ENCODE measurements around the gene CAMTA2. TPM values are rescaled to one million over a fixed set of nuclear protein-coding genes. Genes with fewer than 3 reads are reported as not detected.
A peak's percentile ranks its signal among the peaks of the same experiment; 100 is the strongest.

CAMTA2 gene
- total RNA-seq, 2 experiments from 2014 or later: 91.5 to 99.0 TPM

DNA sequence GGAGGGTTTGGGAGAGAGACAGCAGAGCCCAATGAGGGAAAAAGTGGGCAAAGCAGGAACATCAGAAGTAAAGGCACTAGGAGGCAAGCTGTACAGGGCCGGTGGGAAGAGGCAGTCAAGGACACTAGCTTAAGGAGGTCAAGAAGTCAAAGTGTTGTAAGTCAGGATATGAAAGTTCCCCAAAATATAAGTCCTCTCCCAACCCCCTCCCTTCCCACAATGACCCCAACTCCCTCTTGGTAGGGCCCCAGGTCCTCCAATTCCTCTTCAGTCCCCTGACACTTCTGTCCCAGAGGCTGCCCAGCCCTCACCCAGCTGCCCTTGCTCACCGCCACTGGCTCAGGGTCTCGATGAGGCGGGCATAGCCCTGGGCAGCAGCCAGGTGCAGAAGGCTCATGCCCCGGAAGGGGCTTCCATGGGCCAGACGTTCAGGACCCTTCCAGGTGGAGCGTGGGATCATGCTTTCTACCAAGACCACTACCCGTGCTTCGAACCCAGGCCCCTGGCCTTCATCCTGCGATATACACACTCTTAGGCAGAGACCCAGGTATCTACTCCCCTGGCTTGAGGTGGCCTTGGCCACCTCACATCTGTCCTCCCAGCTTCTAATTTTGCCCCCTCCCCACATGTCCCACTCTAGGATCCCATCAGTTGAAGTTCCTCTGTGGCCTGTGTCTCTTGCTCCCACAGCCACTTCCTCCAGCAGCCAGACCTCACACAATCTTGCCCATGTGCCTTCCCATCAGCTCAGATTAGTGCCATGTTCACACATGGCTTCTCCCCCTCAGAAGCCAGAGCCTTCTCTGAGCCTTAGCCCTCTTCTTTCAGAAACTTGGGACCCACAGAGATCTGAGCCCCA is 14.0 kb downstream of the CAMTA2 start:
- intact Hi-C loops (cut with micrococcal nuclease): no loop called here
- Mint-ChIP-seq H3K4me3 (no peak overlapping the region), H3K27ac (peak overlapping the region; percentile 18)

DNA sequence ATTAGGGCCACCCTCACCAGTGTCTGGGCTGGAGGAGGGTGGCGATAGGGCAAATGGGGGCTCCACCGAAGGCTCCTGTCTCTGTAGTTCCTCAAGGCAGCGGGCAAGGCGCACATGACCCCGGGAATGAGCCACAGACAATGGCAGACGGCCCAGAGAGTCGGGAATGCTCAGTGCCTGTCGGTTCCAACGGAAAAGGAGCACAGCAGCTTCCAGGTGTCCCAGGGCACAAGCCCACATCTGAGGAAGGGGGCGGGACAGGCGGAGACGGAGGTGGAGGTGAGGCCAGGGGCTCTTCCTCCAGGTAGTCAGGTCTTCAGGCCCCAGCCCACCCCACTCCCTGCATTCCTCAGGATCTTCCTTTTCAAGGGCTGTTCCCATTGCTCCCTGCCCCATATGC is 14.7 kb downstream of the CAMTA2 start:
- H3K27ac Mint-ChIP-seq: peak overlapping the region; percentile 18
- intact Hi-C loops (cut with micrococcal nuclease): no loop called here
- H3K4me1 Mint-ChIP-seq (ENCODE audit: low read depth): peaks cover 22% of the 10 kb centered on the region

More for the DNA sequence above, 14.0 kb downstream of the CAMTA2 start:
- no peak for DNase-seq
- ATAC-seq: no peak
- Mint-ChIP-seq H3K27me3 (no peaks in the 10 kb centered on the region), H3K9me3 (no peaks in the 10 kb centered on the region), H3K36me3 (ENCODE audit: low read depth) (peaks cover 47% of the 10 kb centered on the region), H3K4me1 (ENCODE audit: low read depth) (peaks cover 22% of the 10 kb centered on the region)
- ChIA-PET POLR2A (interaction anchor here (0.6 to 15.1 kb wide), 4 partner anchors 10 to 25 kb away, joined by 4 to 627 read pairs (median 8); partner anchors contain the start of genes CAMTA2, ENO3, PFN1 and RNF167), CTCF (interaction anchor here (1.3 kb wide), 1 partner anchor 33 kb away, joined by 3 read pairs; no protein-coding TSS in a partner anchor)
- TF ChIP-seq, protein P1, sequence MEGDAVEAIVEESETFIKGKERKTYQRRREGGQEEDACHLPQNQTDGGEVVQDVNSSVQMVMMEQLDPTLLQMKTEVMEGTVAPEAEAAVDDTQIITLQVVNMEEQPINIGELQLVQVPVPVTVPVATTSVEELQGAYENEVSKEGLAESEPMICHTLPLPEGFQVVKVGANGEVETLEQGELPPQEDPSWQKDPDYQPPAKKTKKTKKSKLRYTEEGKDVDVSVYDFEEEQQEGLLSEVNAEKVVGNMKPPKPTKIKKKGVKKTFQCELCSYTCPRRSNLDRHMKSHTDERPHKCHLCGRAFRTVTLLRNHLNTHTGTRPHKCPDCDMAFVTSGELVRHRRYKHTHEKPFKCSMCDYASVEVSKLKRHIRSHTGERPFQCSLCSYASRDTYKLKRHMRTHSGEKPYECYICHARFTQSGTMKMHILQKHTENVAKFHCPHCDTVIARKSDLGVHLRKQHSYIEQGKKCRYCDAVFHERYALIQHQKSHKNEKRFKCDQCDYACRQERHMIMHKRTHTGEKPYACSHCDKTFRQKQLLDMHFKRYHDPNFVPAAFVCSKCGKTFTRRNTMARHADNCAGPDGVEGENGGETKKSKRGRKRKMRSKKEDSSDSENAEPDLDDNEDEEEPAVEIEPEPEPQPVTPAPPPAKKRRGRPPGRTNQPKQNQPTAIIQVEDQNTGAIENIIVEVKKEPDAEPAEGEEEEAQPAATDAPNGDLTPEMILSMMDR (IDR thresholded peaks at IDR 0.05): no peak

DNA sequence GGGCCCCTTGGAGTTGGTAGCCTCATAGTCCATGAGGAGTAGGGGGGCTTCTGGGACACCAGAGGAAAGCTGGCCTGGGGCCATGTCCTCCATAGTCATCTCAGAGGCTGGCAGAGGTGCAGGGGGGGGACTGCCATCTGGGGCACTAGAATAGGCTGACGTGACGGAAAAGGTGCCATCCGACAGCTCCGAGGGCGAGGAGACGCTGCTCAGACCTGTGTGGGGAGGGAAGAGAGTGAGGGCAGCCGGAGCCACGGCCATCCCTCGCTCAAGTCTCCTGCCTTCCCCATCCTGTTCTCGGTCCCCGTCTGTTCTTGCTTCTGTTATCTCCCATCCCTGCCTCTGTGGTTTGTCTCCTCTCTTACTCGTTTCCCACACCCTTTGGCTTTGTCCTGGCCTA is 15.2 kb downstream of the CAMTA2 start:
- no peaks in the 10 kb centered on the region for H3K27me3 Mint-ChIP-seq
- peaks cover 22% of the 10 kb centered on the region for H3K4me1 Mint-ChIP-seq (ENCODE audit: low read depth)
- H3K36me3 Mint-ChIP-seq (ENCODE audit: low read depth): peaks cover 43% of the 10 kb centered on the region
- ATAC-seq (no peak), DNase-seq (no peak)
- ChIA-PET POLR2A (interaction anchor here (0.5 to 15.1 kb wide), 3 partner anchors 24 to 169 kb away, joined by 3 to 627 read pairs (median 5); partner anchors contain the start of genes ENO3, PFN1, RNF167 and SLC25A11), CTCF (interaction anchor here (0.7 kb wide), 1 partner anchor 8 kb away, joined by 5 read pairs; no protein-coding TSS in a partner anchor)
- intact Hi-C loops (cut with micrococcal nuclease): no loop called here
- H3K9me3 Mint-ChIP-seq: no peaks in the 10 kb centered on the region
- no peak overlapping the region for H3K27ac Mint-ChIP-seq
- TF ChIP-seq, protein P1 (IDR thresholded peaks at IDR 0.05): no peak
- H3K4me3 Mint-ChIP-seq: no peak overlapping the region

More for the DNA sequence above, 14.7 kb downstream of the CAMTA2 start:
- Mint-ChIP-seq H3K36me3 (ENCODE audit: low read depth) (peaks cover 47% of the 10 kb centered on the region), H3K9me3 (no peaks in the 10 kb centered on the region), H3K27me3 (no peaks in the 10 kb centered on the region), H3K4me3 (no peak overlapping the region)
- ATAC-seq (no peak), DNase-seq (no peak)
- CTCF ChIA-PET: interaction anchor here (0.7 kb wide), 1 partner anchor 8 kb away, joined by 5 read pairs; no protein-coding TSS in a partner anchor
- TF ChIP-seq, protein P1 (IDR thresholded peaks at IDR 0.05): no peak
- POLR2A ChIA-PET: interaction anchor here (1.1 to 15.1 kb wide), 3 partner anchors 14 to 33 kb away, joined by 5 to 627 read pairs (median 11); partner anchors contain the start of genes CAMTA2, ENO3, PFN1 and RNF167

DNA sequence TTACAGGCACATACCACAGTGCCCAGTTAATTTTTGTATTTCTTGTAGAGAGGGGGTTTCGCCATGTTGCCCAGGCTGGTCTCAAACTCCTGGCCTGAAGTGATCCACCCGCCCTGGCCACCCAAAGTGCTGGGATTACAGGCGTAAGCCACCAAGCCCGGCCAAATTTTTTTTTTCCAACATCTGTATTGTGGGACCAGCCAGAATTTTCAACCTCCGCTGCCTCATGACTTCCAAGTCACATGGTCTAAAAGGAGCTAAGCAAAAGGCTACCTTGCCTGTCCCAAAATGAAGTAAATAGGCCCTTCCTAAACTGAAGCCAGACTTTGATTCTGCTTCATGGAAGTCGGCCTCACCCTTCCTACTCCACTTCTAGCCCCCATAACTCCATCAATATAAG is 15.6 kb downstream of the CAMTA2 start:
- Mint-ChIP-seq H3K4me1 (ENCODE audit: low read depth) (peaks cover 22% of the 10 kb centered on the region), H3K27ac (peak overlapping the region; percentile 18), H3K27me3 (no peaks in the 10 kb centered on the region), H3K4me3 (no peak overlapping the region), H3K9me3 (no peaks in the 10 kb centered on the region), H3K36me3 (ENCODE audit: low read depth) (peaks cover 42% of the 10 kb centered on the region)
- DNase-seq (no peak), ATAC-seq (no peak)
- intact Hi-C loops (cut with micrococcal nuclease): no loop called here
- CTCF ChIA-PET: interaction anchor here (0.7 to 3.6 kb wide), 3 partner anchors 9 to 90 kb away, joined by 4 to 30 read pairs (median 5); partner anchors contain the start of gene CAMTA2
- TF ChIP-seq, protein P1 (IDR thresholded peaks at IDR 0.05): no peak
- POLR2A ChIA-PET: interaction anchor here (0.5 to 15.1 kb wide), 4 partner anchors 8 to 169 kb away, joined by 3 to 627 read pairs (median 20); partner anchors contain the start of genes ENO3, PFN1, RNF167 and SLC25A11
